OCI-LY1 (cell line): ENCODE results near the gene KCNIP4.

Experiments used
- EZH2 ChIP-seq: fragments of 200-600 bp; sonication (generic), shearing (Covaris generic); IDR thresholded peaks from 2 replicates; pipeline ENCODE4 v1.8.0; 2017; ENCODE audit warnings: borderline replicate concordance, mixed run types, mild to moderate bottlenecking, antibody characterized with exemption, low read length, moderate library complexity, mixed read lengths
- TF ChIP-seq, protein P1 (sequence below): fragments of 200-600 bp; sonication (generic), shearing (Covaris generic); IDR thresholded peaks from 2 replicates; pipeline ENCODE4 v1.5.1; 2017; ENCODE audit warnings: mild to moderate bottlenecking, antibody characterized with exemption, low read length, moderate library complexity, mixed read lengths

DNA sequence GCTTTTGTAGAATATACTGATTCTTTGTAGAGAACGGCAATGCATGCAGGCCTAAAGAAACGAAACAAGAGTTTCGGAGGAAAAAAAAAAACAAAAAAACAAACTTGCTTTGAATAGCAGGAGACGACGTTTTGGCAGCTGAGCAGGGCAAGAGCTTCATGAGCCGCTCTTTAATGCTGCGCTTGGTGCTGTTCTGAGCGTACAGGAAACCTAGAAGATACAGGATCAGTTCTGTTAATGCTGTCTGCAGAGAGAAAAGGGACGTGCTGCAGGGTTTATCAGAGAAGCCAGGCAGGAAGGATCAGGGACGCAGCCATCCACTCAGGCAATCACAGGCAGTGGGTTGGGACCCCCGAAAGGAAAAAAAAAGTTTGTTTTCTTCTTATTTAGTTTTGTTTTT, 1066.1 kb downstream of the KCNIP4 start:
- TF ChIP-seq, protein P1, sequence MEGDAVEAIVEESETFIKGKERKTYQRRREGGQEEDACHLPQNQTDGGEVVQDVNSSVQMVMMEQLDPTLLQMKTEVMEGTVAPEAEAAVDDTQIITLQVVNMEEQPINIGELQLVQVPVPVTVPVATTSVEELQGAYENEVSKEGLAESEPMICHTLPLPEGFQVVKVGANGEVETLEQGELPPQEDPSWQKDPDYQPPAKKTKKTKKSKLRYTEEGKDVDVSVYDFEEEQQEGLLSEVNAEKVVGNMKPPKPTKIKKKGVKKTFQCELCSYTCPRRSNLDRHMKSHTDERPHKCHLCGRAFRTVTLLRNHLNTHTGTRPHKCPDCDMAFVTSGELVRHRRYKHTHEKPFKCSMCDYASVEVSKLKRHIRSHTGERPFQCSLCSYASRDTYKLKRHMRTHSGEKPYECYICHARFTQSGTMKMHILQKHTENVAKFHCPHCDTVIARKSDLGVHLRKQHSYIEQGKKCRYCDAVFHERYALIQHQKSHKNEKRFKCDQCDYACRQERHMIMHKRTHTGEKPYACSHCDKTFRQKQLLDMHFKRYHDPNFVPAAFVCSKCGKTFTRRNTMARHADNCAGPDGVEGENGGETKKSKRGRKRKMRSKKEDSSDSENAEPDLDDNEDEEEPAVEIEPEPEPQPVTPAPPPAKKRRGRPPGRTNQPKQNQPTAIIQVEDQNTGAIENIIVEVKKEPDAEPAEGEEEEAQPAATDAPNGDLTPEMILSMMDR = no peak
- TF ChIP-seq EZH2 = no peak
